Heart left ventricle (tissue), 13 donors: ENCODE results near the gene BBC3.

Experiments used
- CTCF ChIP-seq, 12 donors: fragments of 200-600 bp; sonication (generic) in 4 of 12; IDR thresholded peaks; one replicate each; pipeline versions ENCODE4 v1.5.0 to v1.8.0; 2018 to 2022; ENCODE audit warnings: antibody characterized with exemption in 12 of 12, mild to moderate bottlenecking in 5 of 12
- POLR2A ChIP-seq, 2 donors: fragments of 450-650 bp; IDR thresholded peaks; one replicate each; pipeline ENCODE4 v1.6.1; 2017; ENCODE audit warnings: antibody characterized with exemption in 2 of 2, mild to moderate bottlenecking in 2 of 2, moderate library complexity in 2 of 2
- donor health status: ischemic (EF 13 %, LVEDD 7.1; RV severe dilation, severe dysfunction).
- donor health status: DM: no; HTN: yes; CAD: no.
- donor health status: DM: no; HTN: no; CAD: no.
- donor health status: ischemic (EF 25% LVEDD 6.9; RV normal size, moderate dysfunction).
- donor health status: ischemic (EF 25% LVEDD 5.7; RV mildly dilated, moderate dysfunction).
- donor health status: ischemic (EF 35%, LVEDD 5.7; RV mildly dilated, moderate dysfunction).
- donor health status: nonischemic (EF 11% LVEDD 7.7; RV severe dilation, severe dysfunction).
- donor health status: DM: yes; HTN: yes; CAD: no.
- donor health status: PGD.
- donor health status: ischemic (EF 29% LVEDD 5.4; RV normal size, mild dysfunction).
- donor health status: nonischemic (EF 23%, LVEDD 6.1; RV moderate dilation, normal function).

- no peak for TF ChIP-seq CTCF (IDR thresholded peaks at IDR 0.05)
- no peak for TF ChIP-seq POLR2A (IDR thresholded peaks at IDR 0.05)
Observed at GRCh38 chr19:47256693-47257410, 25.9 kb upstream of the BBC3 start.
